HepG2 (cell line): ENCODE data around the gene HERC6. TPM values are rescaled to one million over a fixed set of nuclear protein-coding genes. Genes with fewer than 3 reads are reported as not detected.

ENCODE experiments used
- DR1 ChIP-seq: sonication (generic); formaldehyde crosslinking; IDR thresholded peaks from 2 replicates; pipeline ENCODE4 v1.8.0; 2021; ENCODE audit warnings: mild to moderate bottlenecking, missing genetic modification reagents, inconsistent platforms
- HIC2 ChIP-seq: sonication (generic); formaldehyde crosslinking; IDR thresholded peaks from 2 replicates; pipeline ENCODE4 v1.9.0; 2022; ENCODE audit warnings: low read depth, missing genetic modification reagents
- HMG20A ChIP-seq: IDR thresholded peaks from 2 replicates; pipeline ENCODE4 v1.6.1; 2016; ENCODE audit warnings: borderline replicate concordance
- IRF9 ChIP-seq: sonication (generic); formaldehyde crosslinking; IDR thresholded peaks from 2 replicates; pipeline ENCODE4 v1.8.0; 2022; ENCODE audit warnings: missing genetic modification reagents, mild to moderate bottlenecking, borderline replicate concordance
- KDM4B ChIP-seq: sonication (generic); formaldehyde crosslinking; IDR thresholded peaks from 2 replicates; pipeline ENCODE4 v1.4.0; 2020; ENCODE audit warnings: missing genetic modification reagents
- MAZ ChIP-seq, 2 experiments: sonication (generic) in 1 of 2; formaldehyde crosslinking in 1 of 2; IDR thresholded peaks; 2 replicates each; pipeline versions ENCODE4 v1.5.0 to v1.6.1; 2012 to 2020; ENCODE audit warnings: low read depth in 2 of 2, mild to moderate bottlenecking in 2 of 2, borderline replicate concordance in 1 of 2, improper control_type of control experiment in 1 of 2, low read length in 1 of 2, missing genetic modification reagents in 1 of 2, moderate library complexity in 1 of 2
- MXD4 ChIP-seq: IDR thresholded peaks from 2 replicates; pipeline ENCODE4 v1.6.1; 2016; ENCODE audit warnings: mild to moderate bottlenecking, missing biosample characterization, missing genetic modification reagents
- NCOR1 ChIP-seq: fragments of 200-600 bp; sonication (generic); IDR thresholded peaks from 2 replicates; pipeline ENCODE4 v1.7.0; 2017; ENCODE audit warnings: antibody characterized with exemption, low read length, borderline replicate concordance
- NFYB ChIP-seq: sonication (generic); formaldehyde crosslinking; IDR thresholded peaks from 2 replicates; pipeline ENCODE4 v1.4.0; 2020; ENCODE audit warnings: missing genetic modification reagents
- PLRG1 ChIP-seq: fragments of 450-650 bp; conservative IDR thresholded peaks from 2 replicates; pipeline ENCODE4 v1.6.1; 2016
- RELA ChIP-seq: sonication (generic); formaldehyde crosslinking; IDR thresholded peaks from 2 replicates; pipeline ENCODE4 v1.4.0; 2020; ENCODE audit warnings: missing genetic modification reagents
- SALL2 ChIP-seq: sonication (generic); formaldehyde crosslinking; IDR thresholded peaks from 2 replicates; pipeline ENCODE4 v1.8.1; 2023; ENCODE audit warnings: mild to moderate bottlenecking, missing genetic modification reagents, inconsistent platforms
- SNAPC5 ChIP-seq: sonication (generic); formaldehyde crosslinking; IDR thresholded peaks from 2 replicates; pipeline ENCODE4 v1.8.1; 2023; ENCODE audit warnings: mild to moderate bottlenecking, missing genetic modification reagents, borderline replicate concordance
- ZFP41 ChIP-seq: sonication (generic); formaldehyde crosslinking; IDR thresholded peaks from 2 replicates; pipeline ENCODE4 v1.4.0; 2020; ENCODE audit warnings: mild to moderate bottlenecking, missing genetic modification reagents, borderline replicate concordance
- ZFP90 ChIP-seq: sonication (generic); formaldehyde crosslinking; IDR thresholded peaks from 2 replicates; pipeline ENCODE4 v1.8.0; 2022; ENCODE audit warnings: missing genetic modification reagents, mild to moderate bottlenecking, inconsistent platforms, borderline replicate concordance
- ZNF251 ChIP-seq: sonication (generic); formaldehyde crosslinking; IDR thresholded peaks from 2 replicates; pipeline ENCODE4 v1.9.0; 2021; ENCODE audit warnings: mild to moderate bottlenecking, missing genetic modification reagents
- ZNF431 ChIP-seq: sonication (generic); formaldehyde crosslinking; IDR thresholded peaks from 2 replicates; pipeline ENCODE4 v1.9.0; 2022; ENCODE audit warnings: missing genetic modification reagents, low read depth, mild to moderate bottlenecking, borderline replicate concordance
- ZNF569 ChIP-seq: sonication (generic); formaldehyde crosslinking; IDR thresholded peaks from 2 replicates; pipeline ENCODE4 v1.5.0; 2020; ENCODE audit warnings: mild to moderate bottlenecking, missing genetic modification reagents, moderate library complexity, borderline replicate concordance
- ZNF891 ChIP-seq: sonication (generic); formaldehyde crosslinking; IDR thresholded peaks from 2 replicates; pipeline ENCODE4 v1.5.0; 2020; ENCODE audit warnings: mild to moderate bottlenecking, missing genetic modification reagents
- polyA plus RNA-seq, 8 experiments: library from polyadenylated mRNA; depleted of rRNA in 3 of 8; stranded (reverse) in 7 of 8; unstranded in 1 of 8; fragments of >200 nt; fragmentation: Illumina TruSeq in 4 of 8; extraction: Trizol in 4 of 8; gene quantifications; 2 replicates each; pipeline versions ENCODE4 v1.2.1 to v1.2.3, GENCODE V29; 2011 to 2016; ENCODE audit warnings: low read depth in 4 of 8, missing spikeins in 1 of 8, mixed read lengths in 1 of 8; ENCODE audit not compliant: insufficient read depth in 1 of 8
- total RNA-seq, 5 experiments: library from RNA; depleted of rRNA; stranded (reverse); fragments of >200 nt; fragmentation: Illumina TruSeq; extraction: Trizol; gene quantifications; 2 replicates each; pipeline ENCODE4 v1.2.3, GENCODE V29; 2016; ENCODE audit warnings: low read depth in 1 of 5
- TF ChIP-seq, protein P1 (sequence below), 2 experiments: sonication (generic) in 1 of 2; formaldehyde crosslinking in 1 of 2; IDR thresholded peaks; 2 replicates each; pipeline versions ENCODE4 v1.5.1 to v1.6.1; 2011 to 2020; ENCODE audit warnings: borderline replicate concordance in 1 of 2, low read depth in 1 of 2, low read length in 1 of 2, mild to moderate bottlenecking in 1 of 2, missing genetic modification reagents in 1 of 2, moderate library complexity in 1 of 2
- TF ChIP-seq, protein P2 (sequence below): sonication (generic); formaldehyde crosslinking; IDR thresholded peaks from 2 replicates; pipeline ENCODE4 v1.4.0; 2020; ENCODE audit warnings: missing genetic modification reagents

Gene HERC6
- total and polyA plus RNA-seq, 2 of the 13 experiments (the other 11 are each of a cell fraction or from before 2014, with no cell fraction given) = 0.50 to 2.0 TPM

DNA sequence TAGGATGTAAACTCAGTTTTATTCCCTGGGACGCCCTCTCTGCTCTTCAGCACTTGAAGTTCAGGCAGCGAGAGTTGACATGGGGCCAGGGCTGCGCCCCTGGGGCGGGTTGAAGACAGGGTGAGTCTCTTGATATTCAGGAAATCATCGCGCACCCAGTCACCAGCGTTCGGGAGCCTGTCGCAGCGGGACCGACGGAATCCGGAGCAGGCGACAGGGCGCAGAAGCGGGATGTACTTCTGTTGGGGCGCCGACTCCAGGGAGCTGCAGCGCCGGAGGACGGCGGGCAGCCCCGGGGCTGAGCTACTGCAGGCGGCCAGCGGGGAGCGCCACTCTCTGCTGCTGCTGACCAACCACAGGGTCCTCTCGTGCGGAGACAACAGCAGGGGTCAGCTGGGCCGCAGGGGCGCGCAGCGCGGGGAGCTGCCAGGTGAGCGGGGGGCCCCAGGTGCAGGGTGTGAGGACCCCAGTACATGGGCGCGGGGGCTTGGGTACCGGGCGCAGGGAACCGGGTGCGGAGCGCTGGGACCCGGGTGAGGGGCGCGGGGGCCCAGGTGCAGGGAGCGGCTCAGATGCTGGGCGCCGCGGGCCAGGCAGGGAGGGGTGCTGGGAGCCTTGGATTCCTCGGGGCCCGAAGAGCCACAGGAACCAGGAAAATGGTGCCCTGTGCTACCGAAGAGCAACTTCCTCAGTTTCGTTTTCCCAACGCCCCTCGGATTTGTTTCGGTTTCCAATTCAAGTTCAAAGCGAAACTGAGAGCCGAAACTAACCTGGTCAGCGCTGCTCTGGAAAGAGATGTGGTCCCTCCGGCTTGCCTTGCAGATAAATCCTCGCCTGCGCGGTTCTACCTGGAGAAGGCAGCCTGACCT, at the start of gene HERC6 (continued):
- no peak for TF ChIP-seq HIC2 (CRISPR knock-in tag)
- no peak for TF ChIP-seq PLRG1
- no peak; the same call in 1 of the 2 replicates for TF ChIP-seq ZFP90
- TF ChIP-seq, protein P1, sequence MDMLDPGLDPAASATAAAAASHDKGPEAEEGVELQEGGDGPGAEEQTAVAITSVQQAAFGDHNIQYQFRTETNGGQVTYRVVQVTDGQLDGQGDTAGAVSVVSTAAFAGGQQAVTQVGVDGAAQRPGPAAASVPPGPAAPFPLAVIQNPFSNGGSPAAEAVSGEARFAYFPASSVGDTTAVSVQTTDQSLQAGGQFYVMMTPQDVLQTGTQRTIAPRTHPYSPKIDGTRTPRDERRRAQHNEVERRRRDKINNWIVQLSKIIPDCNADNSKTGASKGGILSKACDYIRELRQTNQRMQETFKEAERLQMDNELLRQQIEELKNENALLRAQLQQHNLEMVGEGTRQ (IDR thresholded peaks at IDR 0.05; ENCODE audit: low read depth, low read length) = no peak
- TF ChIP-seq, protein P1 (CRISPR knock-in tag; IDR thresholded peaks at IDR 0.05; ENCODE audit: borderline replicate concordance) = no peak; the same call in 1 of the 2 replicates
- TF ChIP-seq MAZ (IDR thresholded peaks at IDR 0.05; ENCODE audit: borderline replicate concordance, low read depth, low read length) = no peak
- 0 out of 2 replicates have a peak, but pooled peaks have one; percentile 65 for TF ChIP-seq MAZ (CRISPR knock-in tag; IDR thresholded peaks at IDR 0.05; ENCODE audit: low read depth)
- TF ChIP-seq NCOR1 = no peak
- TF ChIP-seq HMG20A (CRISPR knock-in tag) = no peak
- TF ChIP-seq ZNF251 (CRISPR knock-in tag) = no peak
- TF ChIP-seq DR1 = no peak
- peak; percentile 21; the same call in 1 of the 2 replicates for TF ChIP-seq NFYB (CRISPR knock-in tag)
- TF ChIP-seq, protein P2, sequence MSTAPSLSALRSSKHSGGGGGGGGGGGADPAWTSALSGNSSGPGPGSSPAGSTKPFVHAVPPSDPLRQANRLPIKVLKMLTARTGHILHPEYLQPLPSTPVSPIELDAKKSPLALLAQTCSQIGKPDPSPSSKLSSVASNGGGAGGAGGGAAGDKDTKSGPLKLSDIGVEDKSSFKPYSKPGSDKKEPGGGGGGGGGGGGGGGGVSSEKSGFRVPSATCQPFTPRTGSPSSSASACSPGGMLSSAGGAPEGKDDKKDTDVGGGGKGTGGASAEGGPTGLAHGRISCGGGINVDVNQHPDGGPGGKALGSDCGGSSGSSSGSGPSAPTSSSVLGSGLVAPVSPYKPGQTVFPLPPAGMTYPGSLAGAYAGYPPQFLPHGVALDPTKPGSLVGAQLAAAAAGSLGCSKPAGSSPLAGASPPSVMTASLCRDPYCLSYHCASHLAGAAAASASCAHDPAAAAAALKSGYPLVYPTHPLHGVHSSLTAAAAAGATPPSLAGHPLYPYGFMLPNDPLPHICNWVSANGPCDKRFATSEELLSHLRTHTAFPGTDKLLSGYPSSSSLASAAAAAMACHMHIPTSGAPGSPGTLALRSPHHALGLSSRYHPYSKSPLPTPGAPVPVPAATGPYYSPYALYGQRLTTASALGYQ (CRISPR knock-in tag) = no peak
- no peak for TF ChIP-seq MXD4
- TF ChIP-seq ZNF891 = peak; percentile 87
- TF ChIP-seq IRF9 = peak; percentile 79; the same call in 1 of the 2 replicates
- no peak for TF ChIP-seq ZNF431 (CRISPR knock-in tag)
- no peak for TF ChIP-seq SALL2 (CRISPR knock-in tag)
- TF ChIP-seq SNAPC5 (CRISPR knock-in tag) = no peak
- TF ChIP-seq KDM4B (CRISPR knock-in tag) = no peak
- TF ChIP-seq RELA (CRISPR knock-in tag) = no peak
- TF ChIP-seq ZNF569 (CRISPR knock-in tag) = no peak
- TF ChIP-seq ZFP41 (CRISPR knock-in tag) = 0 out of 2 replicates have a peak, but pooled peaks have one; percentile 62
